ENCODE measurements around the gene ITGB7.

The ITGB7 gene

GRCh38 chr12:53207042-53207441 lies at the start of gene ITGB7:
TSS of gene ITGB7 (minus strand) at chr12:53207251. CDS start at chr12:53200443, 6,808 bp downstream.
- DNase-seq = no peak

- no peak for DNase-seq
These were observed 48.9 kb upstream of the ITGB7 start for GRCh38 chr12:53255996-53256395.

- DNase-seq = no peak
These were observed 47.9 kb upstream of the ITGB7 start for GRCh38 chr12:53254816-53255545.

- no peak for DNase-seq
These were observed 46.2 kb upstream of the ITGB7 start for GRCh38 chr12:53253298-53253697.

GRCh38 chr12:53252349-53252916 lies 45.4 kb upstream of the ITGB7 start:
- no peak for DNase-seq

- DNase-seq = peak; percentile 61
These were observed 44.7 kb upstream of the ITGB7 start for GRCh38 chr12:53251477-53252348.

GRCh38 chr12:53245286-53245685 lies 38.2 kb upstream of the ITGB7 start:
- DNase-seq = no peak

GRCh38 chr12:53244337-53244736 lies 37.3 kb upstream of the ITGB7 start:
- no peak for DNase-seq

- no peak for DNase-seq
These were observed 34.8 kb upstream of the ITGB7 start for GRCh38 chr12:53241623-53242412.

- no peak for DNase-seq
These were observed 32.7 kb upstream of the ITGB7 start for GRCh38 chr12:53239643-53240258.

- DNase-seq = no peak
These were observed 29.5 kb upstream of the ITGB7 start for GRCh38 chr12:53236443-53237111.

- DNase-seq = no peak
These were observed 28.8 kb upstream of the ITGB7 start for GRCh38 chr12:53235742-53236442.

- no peak for DNase-seq
These were observed 28.1 kb upstream of the ITGB7 start for GRCh38 chr12:53235164-53235563.

GRCh38 chr12:53234271-53234914 lies 27.3 kb upstream of the ITGB7 start:
- DNase-seq = no peak

GRCh38 chr12:53233671-53234121 lies 26.6 kb upstream of the ITGB7 start:
- no peak for DNase-seq

- DNase-seq = no peak
These were observed 25.8 kb upstream of the ITGB7 start for GRCh38 chr12:53232646-53233461.

GRCh38 chr12:53231921-53232645 lies 25.0 kb upstream of the ITGB7 start, which contains the start of gene RARG:
TSS of gene RARG (minus strand) at chr12:53232209. CDS start at chr12:53227545, 4,664 bp downstream.
- DNase-seq = peak; percentile 23

- DNase-seq = no peak
These were observed 24.5 kb upstream of the ITGB7 start for GRCh38 chr12:53231671-53231920.
